IMR-90 (cell line): Measurements from ENCODE around the gene BCL2L1. TPM values are rescaled to one million over a fixed set of nuclear protein-coding genes. Genes with fewer than 3 reads are reported as not detected.

ENCODE experiments used
- ATAC-seq: fragments of 200-7000 bp; cut with Tn5 transposase; 2 replicates; pipeline ENCODE4 v1.9.1; 2020; ENCODE audit warnings: low read depth, mild to moderate bottlenecking, moderate library complexity
- BruUV-seq: library from RNA; stranded (reverse); fragments of 400-500 nt; replicated peaks from 2 replicates; lab custom pipeline; 2021; lab: Mats Ljungman, UMichigan
- CTCF ChIA-PET: fragments of 300-600 bp; formaldehyde crosslinking; extraction: SDS; loops from one replicate; lab custom pipeline; 2021; ENCODE audit warnings: antibody characterized with exemption; lab: Yijun Ruan, JAX
- POLR2A ChIA-PET: fragments of 300-600 bp; sonication (Branson Sonifier 250); formaldehyde crosslinking; loops from one replicate; lab custom pipeline; 2022; ENCODE audit warnings: antibody characterized with exemption; ENCODE audit not compliant: unreplicated experiment; lab: Charles Lee
- DNase-seq: peaks from one replicate; pipeline ENCODE4 v3.0.0; 2013
- H2AFZ ChIP-seq: replicated peaks from 2 replicates; pipeline ENCODE3; 2013; ENCODE audit warnings: low read length, mild to moderate bottlenecking; ENCODE audit not compliant: poor library complexity
- H2AK5ac ChIP-seq: 2 replicates; pipeline ENCODE4 v1.6.1; 2013; ENCODE audit warnings: low read depth, low read length, inconsistent platforms
- H2AK9ac ChIP-seq: replicated peaks from 2 replicates; pipeline ENCODE3; 2013; ENCODE audit warnings: mild to moderate bottlenecking, low read depth, low read length, moderate library complexity; ENCODE audit not compliant: poor library complexity
- H2BK120ac ChIP-seq: 2 replicates; pipeline ENCODE4 v1.6.1; 2013; ENCODE audit warnings: low read depth, low read length, inconsistent platforms
- H2BK15ac ChIP-seq: 3 replicates; pipeline ENCODE4 v1.6.1; 2013; ENCODE audit warnings: low read depth, low read length, inconsistent platforms
- H2BK20ac ChIP-seq: 2 replicates; pipeline ENCODE4 v1.6.1; 2013; ENCODE audit warnings: low read depth, mild to moderate bottlenecking, inconsistent platforms, low read length, moderate library complexity
- H2BK5ac ChIP-seq: 2 replicates; pipeline ENCODE4 v1.6.1; 2013; ENCODE audit warnings: mild to moderate bottlenecking, low read depth, low read length, inconsistent platforms; ENCODE audit not compliant: poor library complexity, severe bottlenecking
- H3K14ac ChIP-seq: replicated peaks from 2 replicates; pipeline ENCODE4 v1.6.1; 2013; ENCODE audit warnings: low read depth, low read length, inconsistent platforms
- H3K18ac ChIP-seq: 2 replicates; pipeline ENCODE4 v1.6.1; 2013; ENCODE audit warnings: low read depth, low read length, control low read depth
- H3K23ac ChIP-seq: 2 replicates; pipeline ENCODE4 v1.6.1; 2013; ENCODE audit warnings: low read depth, low read length, inconsistent platforms
- H3K27ac ChIP-seq: 2 replicates; pipeline ENCODE4 v1.5.1; 2013; ENCODE audit warnings: mild to moderate bottlenecking, control low read depth, low read length; ENCODE audit not compliant: insufficient read depth
- H3K27me3 ChIP-seq: 2 replicates; pipeline ENCODE4 v1.6.1; 2013; ENCODE audit warnings: low read length; ENCODE audit not compliant: control insufficient read depth, insufficient read depth
- H3K36me3 ChIP-seq: 2 replicates; pipeline ENCODE4 v1.6.1; 2013; ENCODE audit warnings: low read length, mixed read lengths; ENCODE audit not compliant: control insufficient read depth, insufficient read depth
- H3K4ac ChIP-seq: 2 replicates; pipeline ENCODE4 v1.6.1; 2013; ENCODE audit warnings: low read depth, low read length, inconsistent platforms
- H3K4me1 ChIP-seq: 2 replicates; pipeline ENCODE4 v1.6.1; 2013; ENCODE audit warnings: low read length, mixed read lengths; ENCODE audit not compliant: control insufficient read depth, insufficient read depth
- H3K4me2 ChIP-seq: 2 replicates; pipeline ENCODE4 v1.6.1; 2013; ENCODE audit warnings: low read depth, mild to moderate bottlenecking, control low read depth, low read length, moderate library complexity
- H3K4me3 ChIP-seq: 2 replicates; pipeline ENCODE4 v1.5.1; 2013; ENCODE audit warnings: low read depth, mild to moderate bottlenecking, control low read depth, low read length, moderate library complexity; ENCODE audit not compliant: insufficient read depth
- H3K56ac ChIP-seq: 2 replicates; pipeline ENCODE4 v1.6.1; 2013; ENCODE audit warnings: low read length, inconsistent platforms; ENCODE audit not compliant: insufficient read depth; ENCODE audit errors: extremely low read depth
- H3K79me1 ChIP-seq, 2 experiments: 2 replicates each; pipeline ENCODE4 v1.6.1; 2013; ENCODE audit warnings: low read length in 2 of 2, inconsistent platforms in 1 of 2, low read depth in 1 of 2
- H3K9ac ChIP-seq: 2 replicates; pipeline ENCODE4 v1.6.1; 2013; ENCODE audit warnings: low read depth, low read length, control low read depth
- H3K9me1 ChIP-seq: 2 replicates; pipeline ENCODE4 v1.6.1; 2013; ENCODE audit warnings: low read length, inconsistent platforms; ENCODE audit not compliant: insufficient read depth
- H3K9me3 ChIP-seq: 2 replicates; pipeline ENCODE4 v1.6.1; 2013; ENCODE audit warnings: low read length; ENCODE audit not compliant: control insufficient read depth, insufficient read depth
- H4K20me1 ChIP-seq: 2 replicates; pipeline ENCODE4 v1.6.1; 2013; ENCODE audit warnings: low read length, inconsistent platforms; ENCODE audit not compliant: insufficient read depth
- H4K5ac ChIP-seq: 2 replicates; pipeline ENCODE4 v1.6.1; 2013; ENCODE audit warnings: mild to moderate bottlenecking, low read depth, low read length, control low read depth
- H4K8ac ChIP-seq, 2 experiments: 2 replicates each; pipeline ENCODE4 v1.6.1; 2013; ENCODE audit warnings: low read depth in 2 of 2, low read length in 2 of 2, control low read depth in 1 of 2, inconsistent platforms in 1 of 2
- H4K91ac ChIP-seq: 2 replicates; pipeline ENCODE4 v1.6.1; 2013; ENCODE audit warnings: low read depth, low read length, inconsistent platforms; ENCODE audit not compliant: insufficient read depth
- NFE2L2 ChIP-seq: fragments of 150-350 bp; IDR thresholded peaks from 2 replicates; pipeline ENCODE4 v1.6.1; 2016; ENCODE audit warnings: low read depth, mild to moderate bottlenecking, low read length
- POLR2A ChIP-seq: IDR thresholded peaks from 2 replicates; pipeline ENCODE4 v1.6.1; 2012; ENCODE audit warnings: mild to moderate bottlenecking, low read depth, low read length
- RCOR1 ChIP-seq: IDR thresholded peaks from 2 replicates; pipeline ENCODE4 v1.6.1; 2012; ENCODE audit warnings: mild to moderate bottlenecking, low read length, improper control_type of control experiment; ENCODE audit not compliant: insufficient replicate concordance
- WGBS, 2 experiments: methylation state at CpG; one replicate each; pipeline versions ENCODE4 v1.1.5 to v1.1.7; 2013; ENCODE audit warnings: missing lambda C conversion rate in 2 of 2; ENCODE audit not compliant: insufficient read length in 1 of 2; ENCODE audit errors: extremely low coverage in 2 of 2; 5-methylcytosine and 5-hydroxymethylcytosine counted together
- dilution Hi-C: fragments of 300-500 bp; cut with HindIII; formaldehyde crosslinking; loops from one replicate; pipeline ENCODE4 v1.14.3; 2018; ENCODE audit warnings: low sequenced_read_pairs; ENCODE audit not compliant: unreplicated experiment
- in situ Hi-C: fragments of 300-500 bp; cut with MboI; formaldehyde crosslinking; loops from 3 replicates; pipeline ENCODE4 v1.14.3; 2019; ENCODE audit warnings: low sequenced_read_pairs, inconsistent platforms, mixed read lengths
- intact Hi-C: fragments of 100-400 bp; cut with micrococcal nuclease; formaldehyde crosslinking; loops from 2 replicates; pipeline ENCODE4 v1.10.0; 2022
- polyA plus RNA-seq, 3 experiments: library from polyadenylated mRNA; depleted of rRNA; stranded (reverse); fragments of >200 nt; gene quantifications; 2 replicates each; pipeline ENCODE4 v1.2.3, GENCODE V29; 2012; ENCODE audit warnings: low replicate concordance in 1 of 3
- total RNA-seq: library from RNA; depleted of rRNA; stranded (reverse); fragments of >200 nt; gene quantifications from 2 replicates; pipeline ENCODE4 v1.2.3, GENCODE V29; 2012
- TF ChIP-seq, protein P1 (sequence below): conservative IDR thresholded peaks from 2 replicates; pipeline ENCODE4 v1.5.1; 2012; ENCODE audit warnings: mild to moderate bottlenecking, low read depth, low read length, improper control_type of control experiment

The BCL2L1 gene
- total and polyA plus RNA-seq, 2 of the 4 experiments (the other 2 are of a cell fraction) = 40.2 to 41.9 TPM

DNA sequence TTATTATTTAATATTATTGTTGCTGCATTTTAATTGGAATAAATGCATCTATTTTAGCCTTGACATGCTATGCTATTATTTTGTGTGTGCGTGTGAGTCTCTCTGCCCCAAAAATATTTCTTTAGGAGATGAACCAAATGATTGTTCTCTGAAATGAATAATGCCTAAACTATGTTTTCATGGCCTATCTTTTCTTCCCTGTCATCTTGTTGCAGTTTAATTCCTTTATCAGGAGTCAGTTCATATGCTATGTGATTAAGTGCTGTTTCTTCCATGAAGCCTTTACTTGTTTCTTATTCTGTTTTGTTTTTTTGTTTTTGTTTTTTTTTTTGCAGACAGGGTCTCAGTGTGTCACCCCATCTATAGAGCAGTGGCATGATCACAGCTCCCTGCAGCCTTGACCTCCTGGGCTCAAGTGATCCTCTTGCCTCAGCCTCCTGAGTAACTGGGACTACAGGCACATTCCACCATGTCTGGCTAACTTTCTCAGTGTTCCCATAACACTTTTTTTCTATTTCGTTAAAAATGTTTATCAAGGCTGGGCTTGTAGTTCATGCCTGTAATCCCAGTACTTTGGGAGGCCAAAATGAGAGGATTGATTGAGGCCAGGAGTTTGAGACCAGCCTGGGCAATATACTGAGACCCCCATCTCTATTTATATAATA, 42.1 kb upstream of the BCL2L1 start:
- BruUV-seq = no TSS peak
- Histone ChIP-seq H3K9me3 (peaks cover 4% of the 10 kb centered on the region), H3K14ac (peak overlapping the region; percentile 35; the same call in 1 of the 2 replicates), H3K56ac (no peak overlapping the region), H2BK5ac (peak overlapping the region; percentile 85), H4K5ac (peak overlapping the region; percentile 77), H2AK5ac (peak overlapping the region; percentile 67; the same call in 1 of the 2 replicates), H2BK15ac (no peak overlapping the region; the same call in 2 of the 3 replicates), H3K23ac (peak overlapping the region; percentile 44; the same call in 1 of the 2 replicates), H3K18ac (peak overlapping the region; percentile 94; the same call in 1 of the 2 replicates), H4K8ac (peak overlapping the region in 1 of 2 experiments; percentile 66; a peak in 2 of 4 replicates), H2AFZ (no peak overlapping the region), H4K91ac (no peak overlapping the region), H3K4me2 (peak overlapping the region; percentile 16; the same call in 1 of the 2 replicates), H3K4me1 (peaks cover 11% of the 10 kb centered on the region), H2BK20ac (peak overlapping the region; percentile 38; the same call in 1 of the 2 replicates), H3K27me3 (no peaks in the 10 kb centered on the region), H3K4ac (peak overlapping the region; percentile 45; the same call in 1 of the 2 replicates), H3K79me1 (peaks cover 42 to 51% of the 10 kb centered on the region in 2 experiments), H3K27ac (peak overlapping the region; percentile 94; the same call in 1 of the 2 replicates), H2AK9ac (no peak overlapping the region), H3K9me1 (no peaks in the 10 kb centered on the region; the same call in none of the 2 replicates), H3K36me3 (peaks cover 1% of the 10 kb centered on the region; the same call in 1 of the 2 replicates), H3K4me3 (no peak overlapping the region), H3K9ac (no peak overlapping the region), H2BK120ac (peak overlapping the region; percentile 58; the same call in 1 of the 2 replicates), H4K20me1 (peaks cover 3% of the 10 kb centered on the region; the same call in 1 of the 2 replicates)
- dilution Hi-C loops = no loop called here
- WGBS, 2 experiments = no CpG with 5 or more reads among the region's 2 CpGs
- intact Hi-C loops = no loop called here
- ATAC-seq = peak; percentile 30
- peak; percentile 70 for DNase-seq
- ChIA-PET POLR2A (no interaction called here), CTCF (no interaction called here)
- in situ Hi-C loops = no loop called here
- TF ChIP-seq RCOR1 (no peak), NFE2L2 (no peak), POLR2A (no peak)
- TF ChIP-seq, protein P1, sequence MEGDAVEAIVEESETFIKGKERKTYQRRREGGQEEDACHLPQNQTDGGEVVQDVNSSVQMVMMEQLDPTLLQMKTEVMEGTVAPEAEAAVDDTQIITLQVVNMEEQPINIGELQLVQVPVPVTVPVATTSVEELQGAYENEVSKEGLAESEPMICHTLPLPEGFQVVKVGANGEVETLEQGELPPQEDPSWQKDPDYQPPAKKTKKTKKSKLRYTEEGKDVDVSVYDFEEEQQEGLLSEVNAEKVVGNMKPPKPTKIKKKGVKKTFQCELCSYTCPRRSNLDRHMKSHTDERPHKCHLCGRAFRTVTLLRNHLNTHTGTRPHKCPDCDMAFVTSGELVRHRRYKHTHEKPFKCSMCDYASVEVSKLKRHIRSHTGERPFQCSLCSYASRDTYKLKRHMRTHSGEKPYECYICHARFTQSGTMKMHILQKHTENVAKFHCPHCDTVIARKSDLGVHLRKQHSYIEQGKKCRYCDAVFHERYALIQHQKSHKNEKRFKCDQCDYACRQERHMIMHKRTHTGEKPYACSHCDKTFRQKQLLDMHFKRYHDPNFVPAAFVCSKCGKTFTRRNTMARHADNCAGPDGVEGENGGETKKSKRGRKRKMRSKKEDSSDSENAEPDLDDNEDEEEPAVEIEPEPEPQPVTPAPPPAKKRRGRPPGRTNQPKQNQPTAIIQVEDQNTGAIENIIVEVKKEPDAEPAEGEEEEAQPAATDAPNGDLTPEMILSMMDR = no peak
